ENCODE results near the gene ZNF14.
"Not testable (repeated sequence)": the region's sequence is repeated elsewhere in the genome, so short reads cannot be mapped to it uniquely, and the experiment has no call there.

Gene ZNF14

GRCh38 chr19:19732579-19733501, at the start of gene ZNF14:
Gene ZNF14, minus strand, starts transcription at chr19:19733112. Its CDS starts 154 bp downstream, at chr19:19732958.
- DNase-seq (ENCODE audit: low read depth), result peak; percentile 91
- TF ChIP-seq CTCF (conservative IDR thresholded peaks at IDR 0.05; ENCODE audit: control insufficient read depth, insufficient read depth, low read depth, low read length), result no peak
- H3K4me3 ChIP-seq (ENCODE audit: control insufficient read depth, low read depth, low read length), result peak within 1 kb of the TSS; percentile 93

DNA sequence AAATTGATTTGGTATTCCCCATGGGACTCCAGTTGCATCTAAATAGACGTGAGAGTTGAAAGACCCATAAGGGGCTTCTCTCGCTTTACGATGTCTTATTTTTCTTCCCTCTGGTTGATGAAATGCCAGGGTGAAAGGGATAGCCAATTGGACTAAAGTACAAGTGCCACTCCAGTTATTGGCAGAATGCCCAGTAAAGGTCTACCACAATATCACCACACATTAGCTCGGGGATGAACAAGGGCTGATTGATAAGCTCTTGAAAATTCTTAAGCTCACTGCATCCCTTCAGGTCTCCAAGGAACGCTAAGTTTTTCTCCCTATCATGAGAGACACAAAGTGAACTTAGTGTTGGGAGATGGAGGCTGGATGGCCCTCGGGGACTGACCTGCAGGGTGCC, 48.9 kb upstream of the ZNF14 start:
- H3K4me3 ChIP-seq (ENCODE audit: control insufficient read depth, low read depth, low read length); DNase-seq (ENCODE audit: low read depth): not testable (repeated sequence)

GRCh38 chr19:19778666-19779065, 45.8 kb upstream of the ZNF14 start:
- no peak for DNase-seq (ENCODE audit: low read depth)
- no peak for TF ChIP-seq CTCF (conservative IDR thresholded peaks at IDR 0.05; ENCODE audit: control insufficient read depth, insufficient read depth, low read depth, low read length)
- no peak overlapping the region for H3K4me3 ChIP-seq (ENCODE audit: control insufficient read depth, low read depth, low read length)

DNA sequence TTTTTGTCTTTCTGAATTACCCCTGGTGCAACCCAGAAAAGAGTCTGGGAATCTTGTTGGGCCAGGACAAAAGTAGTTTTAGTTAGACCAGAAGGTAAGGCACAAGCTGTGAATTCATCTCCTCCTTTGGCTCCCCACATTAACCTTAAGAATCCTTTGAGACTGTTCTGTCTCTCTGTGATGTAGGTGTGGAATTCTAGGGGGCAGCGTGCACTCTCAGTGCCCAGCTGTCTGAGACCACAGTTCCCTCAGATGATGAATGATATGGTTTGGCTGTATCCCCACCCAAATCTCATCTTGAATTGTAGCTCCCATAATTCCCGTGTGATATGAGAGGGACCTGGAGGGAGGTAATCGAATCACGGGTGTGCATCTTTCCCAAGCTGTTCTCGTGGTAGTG, 44.8 kb upstream of the ZNF14 start:
- H3K4me3 ChIP-seq (ENCODE audit: control insufficient read depth, low read depth, low read length), result peak overlapping the region; percentile 96
- no peak for TF ChIP-seq CTCF (conservative IDR thresholded peaks at IDR 0.05; ENCODE audit: control insufficient read depth, insufficient read depth, low read depth, low read length)
- no peak for DNase-seq (ENCODE audit: low read depth)

- TF ChIP-seq CTCF (conservative IDR thresholded peaks at IDR 0.05; ENCODE audit: control insufficient read depth, insufficient read depth, low read depth, low read length), result no peak
- DNase-seq (ENCODE audit: low read depth), result peak; percentile 98
- H3K4me3 ChIP-seq (ENCODE audit: control insufficient read depth, low read depth, low read length), result peak overlapping the region; percentile 96
Observed at GRCh38 chr19:19776206-19777008, 43.5 kb upstream of the ZNF14 start.

DNA sequence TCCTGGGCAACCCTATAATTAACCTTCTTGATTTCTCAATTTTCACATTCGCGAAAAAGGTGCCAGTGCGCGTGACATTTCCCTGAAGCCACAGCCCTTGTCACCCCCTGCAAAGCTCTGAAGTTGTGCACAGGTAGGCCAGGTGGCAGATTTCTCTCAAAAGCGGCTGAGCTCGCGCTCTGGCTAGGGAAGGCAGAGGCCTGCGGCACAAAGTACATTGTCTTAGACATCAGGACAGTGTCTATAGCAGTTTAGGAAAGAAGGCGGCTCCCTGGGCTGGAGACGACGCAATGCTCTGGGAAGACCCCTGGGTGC, 42.9 kb upstream of the ZNF14 start:
- no peak for DNase-seq (ENCODE audit: low read depth)
- peak overlapping the region; percentile 96 for H3K4me3 ChIP-seq (ENCODE audit: control insufficient read depth, low read depth, low read length)
- TF ChIP-seq CTCF (conservative IDR thresholded peaks at IDR 0.05; ENCODE audit: control insufficient read depth, insufficient read depth, low read depth, low read length), result no peak
